ENCODE results near the gene PSMB7.

- TF ChIP-seq ATF3 (CRISPR knock-in tag; conservative IDR thresholded peaks at IDR 0.05) = no peak
- TF ChIP-seq IRF1 (CRISPR knock-in tag; IDR thresholded peaks at IDR 0.05) = no peak
- no peak for TF ChIP-seq CTCF (IDR thresholded peaks at IDR 0.05)
Observed at GRCh38 chr9:124369231-124369797, 45.9 kb downstream of the PSMB7 start.

Measured in WTC11 (cell line).